NCI-H774 (cell line): ENCODE data around the gene PARP11.
"Not testable (repeated sequence)": the region's sequence is repeated elsewhere in the genome, so short reads cannot be mapped to it uniquely, and the experiment has no call there.

Experiments used
- DNase-seq: peaks from one replicate; lab custom pipeline; 2025; lab: John Stamatoyannopoulos, UW

PARP11 gene

GRCh38 chr12:3882896-3883564, 9.8 kb upstream of the PARP11 start:
- no peak for DNase-seq

GRCh38 chr12:3882406-3882805, 9.2 kb upstream of the PARP11 start:
- DNase-seq, result no peak

- no peak for DNase-seq
These were observed 8.2 kb upstream of the PARP11 start for GRCh38 chr12:3881281-3881950.

- no peak for DNase-seq
These were observed 6.6 kb upstream of the PARP11 start for GRCh38 chr12:3879846-3880245.

- DNase-seq, result no peak
These were observed 1.8 kb downstream of the PARP11 start for GRCh38 chr12:3871356-3871755.

GRCh38 chr12:3869865-3870264, 3.3 kb downstream of the PARP11 start:
- DNase-seq, result no peak

- no peak for DNase-seq
These were observed 3.8 kb downstream of the PARP11 start for GRCh38 chr12:3869433-3869832.

- DNase-seq, result no peak
These were observed 9.4 kb downstream of the PARP11 start for GRCh38 chr12:3863756-3864155.

GRCh38 chr12:3842517-3842916, 30.7 kb downstream of the PARP11 start:
- DNase-seq, result no peak

GRCh38 chr12:3841783-3842182, 31.4 kb downstream of the PARP11 start:
- DNase-seq, result no peak

GRCh38 chr12:3840833-3841232, 32.4 kb downstream of the PARP11 start:
- DNase-seq, result not testable (repeated sequence)

GRCh38 chr12:3839745-3840144, 33.5 kb downstream of the PARP11 start:
- DNase-seq, result not testable (repeated sequence)

- DNase-seq, result not testable (repeated sequence)
These were observed 34.3 kb downstream of the PARP11 start for GRCh38 chr12:3838701-3839548.

- DNase-seq, result no peak
These were observed 35.1 kb downstream of the PARP11 start for GRCh38 chr12:3838076-3838475.

- DNase-seq, result no peak
These were observed 36.1 kb downstream of the PARP11 start for GRCh38 chr12:3837049-3837448.

- DNase-seq, result no peak
These were observed 36.6 kb downstream of the PARP11 start for GRCh38 chr12:3836641-3837040.

- no peak for DNase-seq
These were observed 37.3 kb downstream of the PARP11 start for GRCh38 chr12:3835914-3836313.

GRCh38 chr12:3834774-3835173, 38.4 kb downstream of the PARP11 start:
- DNase-seq, result no peak

- no peak for DNase-seq
These were observed 39.4 kb downstream of the PARP11 start for GRCh38 chr12:3833670-3834310.

GRCh38 chr12:3832738-3833137, 40.5 kb downstream of the PARP11 start:
- no peak for DNase-seq

GRCh38 chr12:3828888-3829287, 44.3 kb downstream of the PARP11 start:
- DNase-seq, result no peak

- DNase-seq, result no peak
These were observed 45.7 kb downstream of the PARP11 start for GRCh38 chr12:3827301-3828000.
